CD14-positive monocyte (primary cell): ENCODE measurements around the gene DBX1. TPM values are rescaled to one million over a fixed set of nuclear protein-coding genes. Genes with fewer than 3 reads are reported as not detected.

ENCODE experiments used
- DNase-seq, 3 donors: peaks; one replicate each; pipeline ENCODE4 v3.0.0-alpha.2; 2011 to 2022
- H2AFZ ChIP-seq: 2 replicates; pipeline ENCODE4 v1.6.0; 2012; ENCODE audit warnings: mild to moderate bottlenecking, low read depth, low read length, inconsistent platforms; ENCODE audit not compliant: insufficient read depth, poor library complexity, severe bottlenecking
- H3K27ac ChIP-seq, 2 donors: 1 replicate in 1 of 2; 2 replicates in 1 of 2; pipeline ENCODE4 v1.5.1; 2012 to 2013; ENCODE audit warnings: low read length in 2 of 2, control low read depth in 1 of 2, inconsistent platforms in 1 of 2, low read depth in 1 of 2, mild to moderate bottlenecking in 1 of 2
- H3K27me3 ChIP-seq, 2 donors: one replicate each; pipeline versions ENCODE4 v1.6.0 to v1.6.1; 2011 to 2013; ENCODE audit warnings: low read length in 2 of 2; ENCODE audit not compliant: control insufficient read depth in 2 of 2, insufficient read depth in 2 of 2
- H3K36me3 ChIP-seq, 2 donors: replicated peaks in 1 of 2; 1 replicate in 1 of 2; 2 replicates in 1 of 2; pipeline versions ENCODE4 v1.5.1 to v1.6.1; 2012 to 2013; ENCODE audit warnings: low read length in 2 of 2, control low read depth in 1 of 2, inconsistent platforms in 1 of 2, mild to moderate bottlenecking in 1 of 2; ENCODE audit not compliant: insufficient read depth in 2 of 2, control insufficient read depth in 1 of 2
- H3K4me1 ChIP-seq, 2 donors: 1 replicate in 1 of 2; 2 replicates in 1 of 2; pipeline versions ENCODE4 v1.5.1 to v1.6.1; 2012 to 2013; ENCODE audit warnings: low read length in 2 of 2, control low read depth in 1 of 2, inconsistent platforms in 1 of 2, mild to moderate bottlenecking in 1 of 2, moderate library complexity in 1 of 2; ENCODE audit not compliant: insufficient read depth in 2 of 2, control insufficient read depth in 1 of 2
- H3K4me2 ChIP-seq: replicated peaks from 2 replicates; pipeline ENCODE3; 2012; ENCODE audit warnings: low read length, moderate library complexity, mild to moderate bottlenecking; ENCODE audit not compliant: poor library complexity, severe bottlenecking; ENCODE audit errors: extremely low read depth
- H3K4me3 ChIP-seq, 3 experiments: fragments of 200-600 bp in 1 of 3; sonication (generic) in 1 of 3; replicated peaks in 1 of 3; 1 replicate in 2 of 3; 2 replicates in 1 of 3; pipeline ENCODE4 v1.5.1; 2011 to 2013; ENCODE audit warnings: low read length in 3 of 3, mild to moderate bottlenecking in 3 of 3, control low read depth in 2 of 3, low read depth in 2 of 3, inconsistent platforms in 1 of 3, moderate library complexity in 1 of 3
- H3K79me2 ChIP-seq: 2 replicates; pipeline ENCODE4 v1.6.0; 2012; ENCODE audit warnings: mild to moderate bottlenecking, control low read depth, inconsistent platforms, low read length, moderate library complexity; ENCODE audit not compliant: insufficient read depth
- H3K9ac ChIP-seq: 2 replicates; pipeline ENCODE4 v1.6.0; 2017; ENCODE audit warnings: low read length, mild to moderate bottlenecking; ENCODE audit not compliant: insufficient read depth, poor library complexity, severe bottlenecking
- H3K9me3 ChIP-seq, 2 donors: replicated peaks in 1 of 2; 1 replicate in 1 of 2; 2 replicates in 1 of 2; pipeline versions ENCODE4 v1.5.1 to v1.6.1; 2012 to 2013; ENCODE audit warnings: low read length in 2 of 2, control low read depth in 1 of 2; ENCODE audit not compliant: control insufficient read depth in 1 of 2, insufficient read depth in 1 of 2
- H4K20me1 ChIP-seq: 2 replicates; pipeline ENCODE4 v1.6.0; 2012; ENCODE audit warnings: mild to moderate bottlenecking, low read length, control low read depth, moderate library complexity; ENCODE audit not compliant: insufficient read depth
- H3K27ac Mint-ChIP-seq, 7 donors: one replicate each; pipeline ENCODE4 v1.8.0; 2020; ENCODE audit warnings: mild to moderate bottlenecking in 7 of 7, mixed read lengths in 7 of 7, moderate library complexity in 6 of 7, inconsistent platforms in 2 of 7
- H3K27me3 Mint-ChIP-seq, 3 donors: one replicate each; pipeline ENCODE4 v1.8.0; 2021 to 2022; ENCODE audit warnings: low read depth in 3 of 3, mild to moderate bottlenecking in 3 of 3, mixed read lengths in 3 of 3, moderate library complexity in 3 of 3, inconsistent platforms in 1 of 3
- H3K36me3 Mint-ChIP-seq, 2 donors: one replicate each; pipeline ENCODE4 v1.8.0; 2020; ENCODE audit warnings: mixed read lengths in 2 of 2, inconsistent platforms in 1 of 2, mild to moderate bottlenecking in 1 of 2
- H3K4me1 Mint-ChIP-seq: one replicate; pipeline ENCODE4 v1.8.0; 2020; ENCODE audit warnings: mild to moderate bottlenecking, mixed read lengths
- H3K4me3 Mint-ChIP-seq, 2 donors: one replicate each; pipeline ENCODE4 v1.8.0; 2020; ENCODE audit warnings: mild to moderate bottlenecking in 2 of 2, mixed read lengths in 2 of 2, moderate library complexity in 1 of 2
- H3K9me3 Mint-ChIP-seq, 7 donors: one replicate each; pipeline ENCODE4 v1.8.0; 2020 to 2022; ENCODE audit warnings: mixed read lengths in 7 of 7, mild to moderate bottlenecking in 6 of 7, moderate library complexity in 6 of 7, inconsistent platforms in 2 of 7
- CTCF ChIP-seq: fragments of 200-600 bp; IDR thresholded peaks from one replicate; pipeline ENCODE4 v1.8.0; 2022; ENCODE audit warnings: antibody characterized with exemption, mild to moderate bottlenecking
- WGBS: methylation state at CpG from one replicate; pipeline ENCODE4 v1.1.5; 2013; ENCODE audit warnings: missing lambda C conversion rate; ENCODE audit not compliant: insufficient coverage; 5-methylcytosine and 5-hydroxymethylcytosine counted together
- intact Hi-C, 2 donors: fragments of 100-400 bp; cut with micrococcal nuclease; formaldehyde crosslinking; loops; one replicate each; pipeline versions ENCODE4 v1.15.0 to v1.15.1; 2023
- polyA plus RNA-seq, 3 donors: library from polyadenylated mRNA; depleted of rRNA in 1 of 3; unstranded in 2 of 3; stranded (reverse) in 1 of 3; fragments of 300-500 nt in 2 of 3; fragments of >200 nt in 1 of 3; fragmentation: Illumina TruSeq in 2 of 3; gene quantifications; 1 replicate in 2 of 3; 2 replicates in 1 of 3; pipeline ENCODE4 v1.2.3, GENCODE V29; 2012 to 2021

DBX1 gene
- polyA plus RNA-seq, 3 donors = not detected

DNA sequence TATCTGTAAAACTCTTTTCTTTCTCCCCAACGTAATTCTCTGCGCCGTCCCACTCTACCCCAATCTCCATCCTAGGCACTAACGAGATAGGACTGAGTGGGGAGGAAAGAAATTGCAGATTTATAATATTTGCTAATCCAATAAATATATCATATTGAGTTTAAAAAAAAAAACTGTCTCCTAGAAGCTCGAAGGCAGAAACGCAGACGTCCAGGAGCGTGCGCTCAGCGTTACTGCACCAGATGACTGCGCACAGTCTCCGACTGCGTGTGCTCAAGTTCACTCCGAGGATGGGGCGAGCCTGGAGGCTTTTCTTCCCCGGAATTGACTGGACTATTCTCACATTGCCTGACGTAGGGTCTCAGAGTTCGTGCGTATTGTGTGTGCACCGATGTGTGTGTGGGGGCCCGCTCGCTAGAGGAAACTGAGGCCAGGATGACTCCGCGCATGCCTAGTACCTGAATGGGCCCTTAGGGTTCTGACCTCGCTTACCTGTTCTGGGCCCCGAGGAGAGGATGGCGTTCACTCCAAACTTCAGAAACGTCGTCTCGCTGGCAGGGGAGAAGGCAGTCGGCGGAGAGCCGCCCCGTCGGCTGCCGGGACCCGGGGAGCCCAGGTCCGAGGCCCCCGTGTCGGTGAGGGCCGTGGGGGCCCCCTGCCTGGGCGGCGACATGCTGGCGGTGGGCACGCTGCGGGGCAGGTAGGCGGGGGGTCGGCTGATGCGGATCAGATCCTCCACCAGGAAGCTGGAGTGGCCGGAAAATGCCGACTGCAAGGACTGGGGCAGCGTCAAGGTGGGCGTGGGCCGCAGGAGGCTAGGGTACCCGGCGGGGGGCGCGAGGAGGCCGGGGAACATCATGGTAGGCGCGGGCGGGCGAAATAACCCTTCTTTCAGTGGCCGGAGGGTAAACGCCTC is 551 bp downstream of the DBX1 start:
- WGBS = 8% methylated on average over 56 of the region's 65 CpGs
- peaks cover 4 to 6% of the 10 kb centered on the region in 2 donors for H3K4me1 ChIP-seq
- H4K20me1 ChIP-seq = no peaks in the 10 kb centered on the region
- no peak overlapping the region for H3K27ac ChIP-seq
- intact Hi-C loops = no loop called here
- H3K4me2 ChIP-seq = no peak overlapping the region
- no peak overlapping the region for H2AFZ ChIP-seq
- Mint-ChIP-seq H3K36me3 (peaks cover 0 to 5% of the 10 kb centered on the region in 2 donors), H3K27me3 (peaks cover 91 to 99% (median 99%) of the 10 kb centered on the region in 3 donors), H3K27ac (no peak overlapping the region), H3K9me3 (peaks cover 2 to 40% (median 24%) of the 10 kb centered on the region in 7 donors), H3K4me1 (peaks cover 15% of the 10 kb centered on the region), H3K4me3 (peak overlapping the region in 1 of 2 donors; percentile 81)
- no peak overlapping the region for H3K4me3 ChIP-seq
- H3K36me3 ChIP-seq = no peaks in the 10 kb centered on the region
- H3K9ac ChIP-seq = no peak overlapping the region
- H3K27me3 ChIP-seq = peaks cover 86 to 100% of the 10 kb centered on the region in 2 donors
- DNase-seq = no peak
- TF ChIP-seq CTCF = no peak
- H3K9me3 ChIP-seq = peaks cover 2 to 73% of the 10 kb centered on the region in 2 donors
- H3K79me2 ChIP-seq = no peaks in the 10 kb centered on the region

- Histone ChIP-seq H3K4me2 (no peak overlapping the region), H3K27ac (no peak overlapping the region), H3K27me3 (peaks cover 86 to 100% of the 10 kb centered on the region in 2 donors), H2AFZ (no peak overlapping the region), H3K4me3 (no peak overlapping the region), H3K9me3 (peaks cover 2 to 73% of the 10 kb centered on the region in 2 donors), H4K20me1 (no peaks in the 10 kb centered on the region), H3K79me2 (no peaks in the 10 kb centered on the region), H3K4me1 (peaks cover 4 to 6% of the 10 kb centered on the region in 2 donors), H3K9ac (no peak overlapping the region), H3K36me3 (no peaks in the 10 kb centered on the region)
- H3K4me3 Mint-ChIP-seq = peak overlapping the region in 1 of 2 donors; percentile 81
- WGBS = 9% methylated on average over 28 of the region's 33 CpGs
- H3K4me1 Mint-ChIP-seq = peaks cover 15% of the 10 kb centered on the region
- no peak for DNase-seq
- H3K9me3 Mint-ChIP-seq = peaks cover 2 to 40% (median 24%) of the 10 kb centered on the region in 7 donors
- no peak overlapping the region for H3K27ac Mint-ChIP-seq
- peaks cover 88 to 98% (median 97%) of the 10 kb centered on the region in 3 donors for H3K27me3 Mint-ChIP-seq
- no peak for TF ChIP-seq CTCF
- H3K36me3 Mint-ChIP-seq = peaks cover 0 to 5% of the 10 kb centered on the region in 2 donors
- intact Hi-C loops = no loop called here
Observed at GRCh38 chr11:20158597-20159257, 1.5 kb downstream of the DBX1 start.
